Measurements from ENCODE around the gene GABRG3.

Gene GABRG3

GRCh38 chr15:27433604-27434003 lies 462.6 kb downstream of the GABRG3 start:
- no peak overlapping the region for H2AFZ ChIP-seq (ENCODE audit: low read depth)
- H4K20me1 ChIP-seq (ENCODE audit: insufficient read depth) = no peaks in the 10 kb centered on the region
- no peak overlapping the region for H3K4me3 ChIP-seq (IDR thresholded peaks at IDR 0.05; ENCODE audit: insufficient read depth, low read depth, low read length)
- H3K4me1 ChIP-seq (ENCODE audit: low read depth, poor library complexity, severe bottlenecking) = no peaks in the 10 kb centered on the region
- no peaks in the 10 kb centered on the region for H3K27me3 ChIP-seq (ENCODE audit: insufficient read depth, low read depth)
- no peak overlapping the region for H3K27ac ChIP-seq
- H3K9ac ChIP-seq = no peak overlapping the region
- no peaks in the 10 kb centered on the region for H3K36me3 ChIP-seq (ENCODE audit: insufficient read depth)
- no peak overlapping the region for H3K4me2 ChIP-seq
- TF ChIP-seq CTCF (conservative IDR thresholded peaks at IDR 0.05; ENCODE audit: low read depth, low read length) = no peak
- H3K79me2 ChIP-seq (ENCODE audit: insufficient read depth, low read depth) = no peaks in the 10 kb centered on the region

- H2AFZ ChIP-seq (ENCODE audit: low read depth) = no peak overlapping the region
- TF ChIP-seq CTCF (conservative IDR thresholded peaks at IDR 0.05; ENCODE audit: low read depth, low read length) = no peak
- H3K4me2 ChIP-seq = no peak overlapping the region
- no peak overlapping the region for H3K27ac ChIP-seq
- H3K36me3 ChIP-seq (ENCODE audit: insufficient read depth) = no peaks in the 10 kb centered on the region
- H4K20me1 ChIP-seq (ENCODE audit: insufficient read depth) = no peaks in the 10 kb centered on the region
- H3K4me1 ChIP-seq (ENCODE audit: low read depth, poor library complexity, severe bottlenecking) = no peaks in the 10 kb centered on the region
- H3K27me3 ChIP-seq (ENCODE audit: insufficient read depth, low read depth) = no peaks in the 10 kb centered on the region
- H3K9ac ChIP-seq = no peak overlapping the region
- H3K4me3 ChIP-seq (IDR thresholded peaks at IDR 0.05; ENCODE audit: insufficient read depth, low read depth, low read length) = no peak overlapping the region
- no peaks in the 10 kb centered on the region for H3K79me2 ChIP-seq (ENCODE audit: insufficient read depth, low read depth)
These were observed 467.7 kb downstream of the GABRG3 start for GRCh38 chr15:27438403-27439375.

- H3K4me1 ChIP-seq (ENCODE audit: low read depth, poor library complexity, severe bottlenecking) = no peaks in the 10 kb centered on the region
- no peak overlapping the region for H2AFZ ChIP-seq (ENCODE audit: low read depth)
- H4K20me1 ChIP-seq (ENCODE audit: insufficient read depth) = no peaks in the 10 kb centered on the region
- H3K4me3 ChIP-seq (IDR thresholded peaks at IDR 0.05; ENCODE audit: insufficient read depth, low read depth, low read length) = no peak overlapping the region
- no peaks in the 10 kb centered on the region for H3K79me2 ChIP-seq (ENCODE audit: insufficient read depth, low read depth)
- H3K27ac ChIP-seq = no peak overlapping the region
- no peaks in the 10 kb centered on the region for H3K27me3 ChIP-seq (ENCODE audit: insufficient read depth, low read depth)
- H3K9ac ChIP-seq = no peak overlapping the region
- H3K4me2 ChIP-seq = no peak overlapping the region
- TF ChIP-seq CTCF (conservative IDR thresholded peaks at IDR 0.05; ENCODE audit: low read depth, low read length) = no peak
- no peaks in the 10 kb centered on the region for H3K36me3 ChIP-seq (ENCODE audit: insufficient read depth)
These were observed 470.1 kb downstream of the GABRG3 start for GRCh38 chr15:27441120-27441519.

GRCh38 chr15:27448234-27448633 lies 477.3 kb downstream of the GABRG3 start:
- Histone ChIP-seq H2AFZ (ENCODE audit: low read depth) (no peak overlapping the region), H3K4me3 (IDR thresholded peaks at IDR 0.05; ENCODE audit: insufficient read depth, low read depth, low read length) (no peak overlapping the region), H3K79me2 (ENCODE audit: insufficient read depth, low read depth) (no peaks in the 10 kb centered on the region), H3K27me3 (ENCODE audit: insufficient read depth, low read depth) (no peaks in the 10 kb centered on the region), H3K4me1 (ENCODE audit: low read depth, poor library complexity, severe bottlenecking) (no peaks in the 10 kb centered on the region), H3K36me3 (ENCODE audit: insufficient read depth) (no peaks in the 10 kb centered on the region), H3K27ac (no peak overlapping the region), H3K9ac (no peak overlapping the region), H4K20me1 (ENCODE audit: insufficient read depth) (no peaks in the 10 kb centered on the region), H3K4me2 (no peak overlapping the region)
- TF ChIP-seq CTCF (conservative IDR thresholded peaks at IDR 0.05; ENCODE audit: low read depth, low read length) = no peak

Data from KMS-11 (cell line).